H1 (cell line): ENCODE results near the gene ACAP1. TPM values are rescaled to one million over a fixed set of nuclear protein-coding genes. Genes with fewer than 3 reads are reported as not detected.

Experiments
- EP300 ChIP-seq, 2 experiments: IDR thresholded peaks; 1 replicate in 1 of 2; 2 replicates in 1 of 2; pipeline ENCODE4 v1.6.1; 2011 to 2012; ENCODE audit warnings: low read depth in 2 of 2, low read length in 2 of 2, mild to moderate bottlenecking in 2 of 2, borderline replicate concordance in 1 of 2, inconsistent platforms in 1 of 2, moderate library complexity in 1 of 2
- polyA plus RNA-seq, 7 experiments: library from polyadenylated mRNA; depleted of rRNA in 3 of 7; stranded (reverse) in 5 of 7; unstranded in 2 of 7; fragments of >200 nt in 5 of 7; fragments of 200-250 nt in 2 of 7; gene quantifications; 1 replicate in 5 of 7; 2 replicates in 1 of 7; 4 replicates in 1 of 7; pipeline versions ENCODE4 v1.2.1 to v1.2.3, GENCODE V29; 2011 to 2013; ENCODE audit warnings: missing spikeins in 2 of 7, mixed read lengths in 2 of 7
- total RNA-seq: library from RNA; stranded (reverse); fragmentation: NEBNext Ultra II Directional; extraction: Animal tissue kit (Norgen Biotek cat#: 25700); gene quantifications from 2 replicates; pipeline ENCODE4 v1.2.1, GENCODE V29; 2021

The ACAP1 gene
- total and polyA plus RNA-seq, 2 of the 8 experiments (the other 6 are each of a cell fraction or from before 2014, with no cell fraction given), result 11.9 to 45.1 TPM

- TF ChIP-seq EP300 (IDR thresholded peaks at IDR 0.05; ENCODE audit: borderline replicate concordance in 1 of 2, low read depth in 2 of 2, low read length in 2 of 2), result no peak
Observed at GRCh38 chr17:7325031-7325528, 11.2 kb upstream of the ACAP1 start (continued).
